ENCODE results near the gene CAMKK2.

- no peak for TF ChIP-seq CTCF (conservative IDR thresholded peaks at IDR 0.05; ENCODE audit: low read length)
- no peak for TF ChIP-seq EZH2phosphoT487 (IDR thresholded peaks at IDR 0.05; ENCODE audit: borderline replicate concordance)
Measured at GRCh38 chr12:121205491-121205890, 91.0 kb downstream of the CAMKK2 start.
